DND-41 (cell line): Measurements from ENCODE around the gene GRK6.

Experiments used
- ATAC-seq: fragments of 200-7000 bp; cut with Tn5 transposase; 3 replicates; pipeline ENCODE4 v1.9.1; 2021; ENCODE audit warnings: low read depth; ENCODE audit not compliant: insufficient read depth
- DNase-seq: peaks from one replicate; pipeline ENCODE4 v3.0.0-alpha.2; 2020
- H2AFZ ChIP-seq: 2 replicates; pipeline ENCODE4 v1.6.0; 2012; ENCODE audit warnings: low read depth, low read length
- H3K27ac ChIP-seq: 2 replicates; pipeline ENCODE4 v1.5.1; 2012; ENCODE audit warnings: low read length, inconsistent platforms
- H3K27me3 ChIP-seq: fragments of 200-600 bp; sonication (generic); 2 replicates; pipeline ENCODE4 v1.6.0; 2012; ENCODE audit warnings: low read length, mild to moderate bottlenecking, inconsistent platforms; ENCODE audit not compliant: insufficient read depth, poor library complexity
- H3K36me3 ChIP-seq: 2 replicates; pipeline ENCODE4 v1.5.1; 2012; ENCODE audit warnings: low read length, inconsistent platforms; ENCODE audit not compliant: insufficient read depth
- H3K4me1 ChIP-seq: 2 replicates; pipeline ENCODE4 v1.5.1; 2012; ENCODE audit warnings: mild to moderate bottlenecking, low read length; ENCODE audit not compliant: insufficient read depth
- H3K4me2 ChIP-seq: 2 replicates; pipeline ENCODE4 v1.6.0; 2012; ENCODE audit warnings: mild to moderate bottlenecking, moderate library complexity, low read length, inconsistent platforms; ENCODE audit not compliant: insufficient read depth
- H3K4me3 ChIP-seq, 2 experiments: fragments of 200-600 bp in 1 of 2; shearing (Covaris generic) in 1 of 2; 2 replicates each; pipeline ENCODE4 v1.5.1; 2012 to 2016; ENCODE audit warnings: inconsistent platforms in 2 of 2, low read length in 2 of 2, mild to moderate bottlenecking in 2 of 2, low read depth in 1 of 2, moderate library complexity in 1 of 2
- H3K79me2 ChIP-seq: 2 replicates; pipeline ENCODE4 v1.6.0; 2012; ENCODE audit warnings: low read length, inconsistent platforms; ENCODE audit not compliant: insufficient read depth
- H3K9ac ChIP-seq: 2 replicates; pipeline ENCODE4 v1.6.0; 2012; ENCODE audit warnings: low read depth, mild to moderate bottlenecking, inconsistent platforms, low read length, moderate library complexity
- H3K9me3 ChIP-seq: 2 replicates; pipeline ENCODE4 v1.5.1; 2012; ENCODE audit warnings: low read length, moderate library complexity, mild to moderate bottlenecking, inconsistent platforms; ENCODE audit not compliant: insufficient read depth, severe bottlenecking
- H4K20me1 ChIP-seq: 2 replicates; pipeline ENCODE4 v1.6.0; 2012; ENCODE audit warnings: low read length; ENCODE audit not compliant: insufficient read depth
- CTCF ChIP-seq: IDR thresholded peaks from 2 replicates; pipeline ENCODE4 v1.5.1; 2012; ENCODE audit warnings: borderline replicate concordance, low read length, moderate library complexity, mild to moderate bottlenecking; ENCODE audit not compliant: poor library complexity, severe bottlenecking; ENCODE audit errors: extremely low read depth
- EZH2 ChIP-seq: IDR thresholded peaks from 3 replicates; pipeline ENCODE4 v1.6.1; 2012; ENCODE audit warnings: borderline replicate concordance, low read depth, mild to moderate bottlenecking, moderate library complexity, low read length, inconsistent platforms; ENCODE audit not compliant: severe bottlenecking

GRK6 gene

DNA sequence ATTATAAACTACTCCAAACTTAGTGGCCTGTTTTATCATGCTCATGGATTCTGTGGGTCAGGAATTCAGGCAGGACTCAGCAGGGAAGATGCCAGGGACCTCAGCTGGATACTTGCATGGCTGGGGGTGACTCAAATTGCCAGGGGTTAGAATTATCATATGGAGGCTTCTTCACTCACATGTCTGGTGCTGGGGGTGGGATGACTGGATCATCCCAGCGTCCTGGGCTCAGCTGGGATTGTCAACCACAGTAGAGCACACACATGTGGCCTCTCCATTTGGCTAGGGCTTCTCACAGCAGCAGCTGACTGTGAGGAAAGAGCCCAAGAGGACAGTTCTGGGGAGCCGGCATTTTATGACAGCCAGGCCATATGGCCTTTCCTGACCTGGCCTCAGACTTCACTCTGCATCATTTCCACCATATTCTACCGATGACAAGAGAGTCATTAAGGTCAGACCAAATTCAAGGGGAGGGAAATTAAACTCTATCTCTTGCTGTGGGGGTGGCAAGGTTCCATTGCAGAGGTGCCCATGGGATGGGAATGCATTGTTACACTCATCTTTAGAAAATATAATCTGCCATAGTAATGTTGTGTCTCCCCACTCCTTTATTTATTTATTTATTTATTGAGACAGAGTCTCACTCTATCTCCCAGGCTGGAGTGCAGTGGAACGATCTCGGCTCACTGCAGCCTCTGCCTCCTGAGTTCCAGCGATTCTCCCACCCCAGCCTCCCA, 5.2 kb upstream of the GRK6 start:
- DNase-seq (no peak), ATAC-seq (no peak)
- H3K4me1 ChIP-seq, result peaks cover 10% of the 10 kb centered on the region
- no peak overlapping the region for H3K4me3 ChIP-seq
- H2AFZ ChIP-seq, result no peak overlapping the region
- H3K4me2 ChIP-seq, result no peak overlapping the region
- no peak overlapping the region for H3K27ac ChIP-seq
- H4K20me1 ChIP-seq, result no peaks in the 10 kb centered on the region
- no peak for TF ChIP-seq CTCF
- no peak for TF ChIP-seq EZH2
- no peaks in the 10 kb centered on the region for H3K27me3 ChIP-seq
- H3K9me3 ChIP-seq, result no peaks in the 10 kb centered on the region
- no peaks in the 10 kb centered on the region for H3K36me3 ChIP-seq
- no peak overlapping the region for H3K9ac ChIP-seq
- no peaks in the 10 kb centered on the region for H3K79me2 ChIP-seq

- no peak for DNase-seq
- Histone ChIP-seq H3K9me3 (no peaks in the 10 kb centered on the region), H3K4me3 (no peak overlapping the region), H2AFZ (no peak overlapping the region), H3K27ac (no peak overlapping the region), H4K20me1 (peaks cover 17% of the 10 kb centered on the region), H3K4me2 (no peak overlapping the region), H3K4me1 (peaks cover 28% of the 10 kb centered on the region), H3K36me3 (peaks cover 5% of the 10 kb centered on the region; the same call in 1 of the 2 replicates), H3K27me3 (no peaks in the 10 kb centered on the region), H3K79me2 (peaks cover 21% of the 10 kb centered on the region), H3K9ac (no peak overlapping the region)
- TF ChIP-seq CTCF (no peak), EZH2 (no peak)
- ATAC-seq, result no peak
These were observed 2.8 kb upstream of the GRK6 start for GRCh38 chr5:177423671-177424070.

DNA sequence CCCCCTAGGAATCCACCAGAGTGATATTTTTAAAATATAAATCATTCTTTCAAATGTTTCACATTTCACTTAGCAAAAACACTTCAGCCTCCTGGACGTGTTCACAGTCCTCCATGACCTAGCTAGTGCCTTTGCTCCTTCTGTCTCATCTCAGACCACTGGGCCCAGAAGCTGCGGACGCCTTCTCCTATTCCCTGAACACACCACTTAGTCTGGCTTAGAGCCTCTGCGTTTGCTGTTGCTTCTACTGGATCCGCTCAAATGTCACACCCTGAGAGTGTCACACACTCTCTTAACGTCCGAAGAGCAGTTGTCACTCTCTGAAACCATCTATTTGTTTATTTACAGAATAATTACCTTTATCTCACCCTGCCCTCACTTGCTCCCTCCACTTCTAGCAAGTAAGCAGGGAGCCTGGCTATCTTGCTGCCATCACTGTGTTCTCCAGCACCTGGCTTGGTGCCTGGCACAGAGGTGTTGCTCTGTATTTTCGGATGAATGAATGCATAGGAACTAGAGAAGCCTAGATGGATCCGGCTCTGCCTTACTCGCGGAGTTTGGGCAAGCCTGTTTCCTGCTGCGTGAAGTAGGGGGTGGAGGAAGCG, 1.2 kb upstream of the GRK6 start:
- no peaks in the 10 kb centered on the region for H3K9me3 ChIP-seq
- peak overlapping the region; percentile 72 for H2AFZ ChIP-seq
- peak overlapping the region; percentile 89 for H3K4me2 ChIP-seq
- H3K9ac ChIP-seq, result peak overlapping the region; percentile 59
- DNase-seq (no peak), ATAC-seq (peak; percentile 1)
- H3K4me1 ChIP-seq, result peaks cover 44% of the 10 kb centered on the region
- peaks cover 37% of the 10 kb centered on the region for H3K79me2 ChIP-seq
- H3K27ac ChIP-seq, result peak overlapping the region; percentile 85
- H3K36me3 ChIP-seq, result peaks cover 9% of the 10 kb centered on the region
- H4K20me1 ChIP-seq, result peaks cover 33% of the 10 kb centered on the region
- H3K4me3 ChIP-seq, result peak overlapping the region; percentile 21 to 63; a peak in 3 of 4 replicates
- TF ChIP-seq EZH2, result no peak
- no peak for TF ChIP-seq CTCF
- H3K27me3 ChIP-seq, result no peaks in the 10 kb centered on the region
